CD4-positive, alpha-beta T cell treated with Interleukin-1 beta for 1 hour (primary cell): ENCODE measurements around the gene FCGR3B.
"Not testable (repeated sequence)": the region's sequence is repeated elsewhere in the genome, so short reads cannot be mapped to it uniquely, and the experiment has no call there.

Experiments used
- DNase-seq, 2 donors: peaks; one replicate each; pipeline ENCODE4 v3.0.0-alpha.2; 2020 to 2022

The FCGR3B gene

DNA sequence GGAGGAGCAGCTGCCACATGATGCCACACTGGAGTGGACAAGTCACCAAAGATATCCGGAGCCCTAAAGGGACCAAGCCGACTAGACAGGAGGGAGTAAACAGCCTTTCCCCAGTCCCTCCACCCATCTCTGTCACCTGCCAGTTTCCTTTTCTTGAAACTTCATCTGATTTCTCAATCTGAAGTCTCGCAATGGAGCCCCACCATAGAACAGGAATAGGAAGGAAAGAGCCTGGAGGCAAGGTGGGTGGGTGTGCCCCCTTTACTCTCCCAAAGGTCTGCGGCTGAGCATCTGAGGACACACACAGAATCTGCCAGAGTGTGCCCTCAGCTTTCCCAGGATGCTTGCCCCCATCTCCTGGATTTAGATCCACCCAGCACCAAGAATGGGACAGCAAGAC, at the start of gene FCGR3B:
TSS of gene FCGR3B (minus strand) at position 101 of the 400 bp plus-strand sequence. CDS start at position 19, 82 bp downstream.
- DNase-seq, result no peak

- DNase-seq, result no peak
These were observed 47.5 kb upstream of the FCGR3B start for GRCh38 chr1:161678500-161678899.

DNA sequence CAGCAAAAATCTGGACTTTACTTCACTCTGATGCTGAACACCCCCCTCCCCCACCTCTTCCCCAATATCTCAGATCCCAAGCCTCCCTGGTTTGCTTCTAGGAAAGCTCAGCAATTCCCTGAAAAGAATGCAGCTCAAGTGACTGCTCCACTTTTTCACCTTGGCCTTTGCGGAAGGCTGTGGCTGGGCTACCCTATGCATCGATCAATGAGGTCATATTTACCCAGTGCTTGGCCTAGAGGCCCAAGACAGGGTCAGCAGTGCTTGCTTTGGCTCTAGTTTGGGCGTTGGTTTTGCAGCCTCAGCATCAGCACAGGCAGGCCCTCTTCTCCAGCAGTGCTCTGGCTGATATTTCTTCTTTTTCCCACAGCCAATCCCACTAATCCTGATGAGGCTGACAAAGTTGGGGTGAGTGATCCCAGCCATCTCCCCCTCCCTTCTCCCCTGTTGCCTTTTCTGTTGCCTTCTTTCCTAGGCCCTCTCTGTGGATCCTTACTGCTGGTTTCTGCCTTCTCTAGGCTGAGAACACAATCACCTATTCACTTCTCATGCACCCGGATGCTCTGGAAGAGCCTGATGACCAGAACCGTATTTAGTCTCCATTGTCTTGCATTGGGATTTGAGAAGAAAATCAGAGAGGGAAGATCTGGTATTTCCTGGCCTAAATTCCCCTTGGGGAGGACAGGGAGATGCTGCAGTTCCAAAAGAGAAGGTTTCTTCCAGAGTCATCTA, 46.1 kb upstream of the FCGR3B start:
- no peak for DNase-seq

DNA sequence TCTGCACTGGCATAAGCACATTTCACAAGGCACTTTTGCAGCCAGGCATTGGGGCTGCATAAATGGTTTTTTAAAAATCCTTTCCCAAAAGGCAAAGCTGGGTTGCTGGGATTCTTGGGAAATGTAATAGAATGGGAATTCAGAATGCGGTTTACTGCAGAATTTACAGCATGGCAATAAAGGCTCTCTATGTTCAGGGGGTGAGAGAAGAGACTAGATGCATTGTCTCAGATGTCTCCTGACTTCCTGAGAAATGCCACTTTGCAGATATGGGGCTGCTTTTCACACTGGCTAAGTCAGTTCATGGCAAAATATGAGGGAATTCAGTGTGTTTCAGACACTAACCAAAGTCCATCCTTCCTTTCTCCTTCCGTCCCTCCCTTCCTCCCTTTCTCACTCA, 45.5 kb upstream of the FCGR3B start:
- no peak for DNase-seq

DNA sequence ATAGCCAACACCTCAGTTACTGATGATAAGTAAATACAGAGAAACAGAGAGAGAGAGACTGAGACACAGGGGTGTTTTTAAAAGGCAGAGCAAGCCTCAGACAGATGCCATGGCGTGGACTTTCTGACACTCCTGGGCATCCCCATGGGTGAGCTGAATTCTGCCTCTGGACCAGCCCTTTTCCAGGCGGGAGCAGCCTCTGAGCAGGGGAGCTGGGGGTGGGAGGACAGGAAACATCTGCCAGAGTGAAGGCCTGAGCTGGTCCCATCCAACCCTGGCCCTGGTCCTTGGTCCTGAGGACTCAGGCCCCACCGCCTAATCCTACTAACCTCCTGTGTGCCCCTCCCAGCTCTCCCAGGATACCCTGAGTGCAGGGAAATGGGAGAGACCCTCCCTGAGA, 43.9 kb upstream of the FCGR3B start:
- DNase-seq, result not testable (repeated sequence)

GRCh38 chr1:161674447-161674846, 43.5 kb upstream of the FCGR3B start:
- DNase-seq, result not testable (repeated sequence)

DNA sequence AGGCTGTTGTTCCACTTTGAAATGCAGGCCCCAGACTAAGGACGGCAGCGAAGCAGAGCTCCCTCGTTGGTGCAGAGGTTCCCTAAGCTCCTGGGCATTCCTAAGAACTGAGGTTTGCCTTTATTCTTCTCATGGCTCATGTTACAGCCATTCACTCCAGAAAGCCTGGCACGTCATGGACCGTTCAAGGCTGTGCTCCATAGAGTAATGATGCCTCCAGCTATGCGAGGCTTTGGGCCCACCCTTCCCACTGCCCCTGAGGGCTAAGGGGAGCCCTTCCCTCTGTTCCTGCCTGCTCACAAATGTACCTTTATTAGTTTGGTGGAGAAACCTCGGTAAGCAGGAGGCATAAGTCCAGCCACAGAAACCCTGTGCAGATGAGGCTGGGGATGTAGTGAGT, 42.5 kb upstream of the FCGR3B start:
- not testable (repeated sequence) for DNase-seq

GRCh38 chr1:161671045-161672020, 40.4 kb upstream of the FCGR3B start:
- DNase-seq, result not testable (repeated sequence)

DNA sequence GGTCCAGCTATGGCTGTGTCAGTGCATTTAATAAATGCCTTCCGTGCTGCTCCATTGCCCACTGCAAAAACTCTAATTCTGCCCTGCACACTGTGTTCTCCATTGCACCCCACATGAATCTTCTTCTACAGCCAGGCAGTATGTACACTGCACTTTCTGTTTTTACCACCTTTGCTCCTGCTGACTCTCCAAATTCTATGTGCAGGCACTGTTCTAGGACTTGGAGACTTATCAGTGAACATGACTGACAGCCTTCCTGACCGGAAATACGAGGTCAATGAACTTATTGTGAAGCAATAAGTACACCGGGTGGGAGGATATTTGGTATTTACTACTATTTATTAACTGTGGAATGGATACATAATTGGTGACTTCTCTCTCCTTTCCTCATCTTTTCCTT, 33.7 kb upstream of the FCGR3B start:
- DNase-seq, result not testable (repeated sequence)

GRCh38 chr1:161663569-161663968, 32.6 kb upstream of the FCGR3B start:
- DNase-seq, result not testable (repeated sequence)

DNA sequence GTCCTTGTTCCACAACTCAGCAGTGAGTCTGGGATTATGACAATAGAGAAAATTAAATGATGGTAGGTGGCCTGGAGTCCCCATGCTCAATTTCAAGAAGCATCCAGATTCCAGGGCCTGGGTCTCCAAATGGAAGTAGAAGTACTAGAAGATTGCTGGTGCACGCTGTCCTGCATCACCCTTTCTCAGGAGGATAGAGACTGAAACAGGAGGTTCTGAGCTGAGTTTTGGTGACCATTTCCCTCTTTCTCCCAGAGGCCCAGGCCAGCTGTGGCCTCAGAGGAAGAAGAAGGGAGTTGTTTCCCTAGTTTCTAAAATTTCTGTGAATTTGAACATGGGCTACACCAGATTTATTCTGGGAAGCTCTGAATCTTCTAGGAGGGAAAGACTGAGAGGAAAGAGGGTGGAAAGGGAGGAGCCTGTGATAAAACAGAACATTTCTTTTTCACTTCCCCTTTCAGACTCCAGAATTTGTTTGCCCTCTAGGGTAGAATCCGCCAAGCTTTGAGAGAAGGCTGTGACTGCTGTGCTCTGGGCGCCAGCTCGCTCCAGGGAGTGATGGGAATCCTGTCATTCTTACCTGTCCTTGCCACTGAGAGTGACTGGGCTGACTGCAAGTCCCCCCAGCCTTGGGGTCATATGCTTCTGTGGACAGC, 31.8 kb upstream of the FCGR3B start, which contains the start of gene FCGR2B:
TSS of gene FCGR2B (plus strand) at position 460 of the 656 bp plus-strand sequence. CDS start at position 559, 99 bp downstream.
- DNase-seq, result not testable (repeated sequence)

DNA sequence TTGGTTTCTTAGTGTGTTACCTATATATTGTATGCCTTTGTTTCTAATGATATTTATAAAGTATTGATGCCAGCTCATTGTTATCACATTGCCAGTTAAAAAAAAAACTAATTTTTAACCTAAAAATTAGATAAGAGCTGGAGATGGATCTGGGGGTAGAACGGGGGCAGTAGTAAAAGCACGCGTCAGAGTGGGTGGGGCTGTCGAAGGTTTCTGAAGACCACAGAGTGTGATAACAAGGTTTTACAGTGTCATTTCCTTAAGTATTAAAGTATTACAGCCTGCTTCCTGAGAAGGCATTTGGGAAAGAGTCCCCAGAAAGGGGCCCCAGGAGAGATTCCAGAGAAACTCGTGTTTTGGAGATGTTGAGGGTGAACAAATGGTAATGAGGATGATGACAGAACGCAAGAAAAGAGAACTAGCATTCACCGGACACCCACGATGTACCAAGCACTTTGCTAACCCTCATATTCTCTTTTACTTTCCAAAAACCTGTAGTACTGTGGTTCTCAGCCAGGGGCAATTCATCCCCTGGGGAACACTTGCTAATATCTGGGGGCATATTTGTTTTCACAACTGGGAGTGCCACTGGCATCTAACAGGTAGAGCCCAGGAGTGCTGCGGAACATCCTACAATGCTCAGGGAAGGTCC, 30.8 kb upstream of the FCGR3B start:
- not testable (repeated sequence) for DNase-seq

- DNase-seq, result not testable (repeated sequence)
These were observed 27.5 kb upstream of the FCGR3B start for GRCh38 chr1:161658524-161658923.

GRCh38 chr1:161653971-161654370, 23.0 kb upstream of the FCGR3B start:
- DNase-seq, result not testable (repeated sequence)

DNA sequence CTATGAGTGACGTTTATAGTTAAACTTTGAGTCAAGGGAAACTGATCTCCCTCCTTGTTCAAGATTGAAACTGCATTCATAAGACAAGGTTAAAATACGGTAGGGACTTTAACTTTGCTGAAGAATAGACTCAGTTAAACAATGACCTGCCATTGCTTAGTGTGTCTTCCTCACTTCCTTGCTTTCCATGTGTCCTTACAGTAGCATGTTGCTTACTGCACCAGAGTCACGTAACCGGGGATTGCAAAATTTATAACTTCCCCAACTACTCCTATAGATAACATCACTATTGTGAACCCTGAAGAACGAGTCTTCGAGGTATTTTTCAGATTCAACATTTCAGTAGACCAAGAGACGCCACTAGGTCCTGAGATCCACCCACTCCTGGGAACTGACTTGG, 22.6 kb upstream of the FCGR3B start:
- not testable (repeated sequence) for DNase-seq

DNA sequence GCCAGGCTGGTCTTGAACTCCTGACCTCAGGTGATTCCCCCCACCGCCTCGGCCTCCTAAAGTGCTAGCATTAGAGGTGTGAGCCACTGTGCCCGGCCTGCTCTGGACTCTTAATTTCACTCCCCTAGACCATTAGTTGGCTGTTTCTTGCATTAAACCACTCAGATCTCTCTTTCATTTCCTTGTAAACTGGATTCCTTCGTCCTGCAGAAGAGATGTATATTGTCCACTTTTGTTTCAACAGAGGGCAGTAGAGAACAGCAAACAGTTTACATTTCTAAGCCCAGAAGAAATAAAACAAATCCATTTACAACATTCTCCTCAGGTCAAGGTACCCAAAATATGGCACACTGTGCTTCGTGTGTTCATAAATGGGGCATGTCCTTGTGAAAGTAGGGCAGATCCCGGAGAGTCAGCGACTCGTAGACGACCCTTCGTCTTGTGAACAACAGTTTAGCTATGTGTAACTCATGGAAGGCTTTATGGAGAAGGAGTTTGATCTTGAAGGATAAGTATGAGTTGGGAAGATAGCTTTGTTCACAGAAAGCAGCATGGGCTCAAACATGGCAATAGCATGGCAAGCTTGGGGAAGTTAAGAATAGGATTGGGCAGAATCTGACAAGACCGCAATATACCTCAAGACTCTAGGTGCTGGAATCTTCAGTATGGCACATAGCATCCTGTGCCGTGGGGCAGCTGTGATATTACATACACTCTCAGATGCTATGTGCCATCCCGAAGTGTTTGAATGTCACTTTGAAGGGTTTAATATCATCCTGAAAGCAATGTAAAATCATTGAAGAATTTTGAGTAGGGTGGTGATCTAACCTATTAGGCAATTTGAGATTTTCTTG, 16.8 kb upstream of the FCGR3B start:
- DNase-seq, result peak in 1 of 2 donors; percentile 45

DNA sequence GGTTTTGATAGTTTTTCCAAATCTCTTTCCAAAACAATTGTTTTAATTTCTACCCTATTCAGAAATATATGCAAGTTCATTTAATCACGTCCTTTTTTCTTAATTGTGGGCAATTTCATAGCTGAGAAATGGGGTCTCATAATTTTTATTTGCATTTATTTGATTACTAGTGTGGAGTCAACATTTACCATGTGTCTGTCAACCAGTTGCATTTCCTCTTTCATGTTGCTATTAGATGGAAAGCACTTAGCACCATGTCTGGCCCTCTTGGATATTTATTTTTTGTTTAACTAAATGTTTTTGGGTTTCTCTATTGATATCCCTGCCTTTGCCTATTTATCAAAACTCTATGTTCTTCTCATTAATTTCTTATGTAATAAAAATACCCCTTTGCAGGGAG, 13.9 kb upstream of the FCGR3B start:
- DNase-seq, result not testable (repeated sequence)

- DNase-seq, result not testable (repeated sequence)
These were observed 12.7 kb upstream of the FCGR3B start for GRCh38 chr1:161643481-161644208.

DNA sequence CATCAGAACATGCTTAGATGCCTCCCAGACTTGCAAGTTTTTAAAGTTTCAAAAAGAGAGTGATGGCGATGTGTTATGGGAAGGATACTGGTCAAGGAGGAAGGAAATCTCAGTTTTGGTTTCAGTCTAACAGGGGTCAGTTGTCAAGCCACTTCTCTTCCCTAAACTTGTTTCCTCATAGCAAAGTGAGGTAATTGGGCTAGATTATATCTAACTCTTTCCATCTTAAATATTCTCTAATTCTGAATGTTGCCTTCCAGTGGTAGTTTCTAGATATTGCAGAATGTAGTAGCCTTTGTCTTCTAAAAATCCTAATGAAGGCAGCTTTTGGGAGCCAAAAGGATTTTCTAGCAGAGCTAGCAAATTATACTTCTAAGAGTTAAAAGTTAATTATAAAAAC, 11.7 kb upstream of the FCGR3B start:
- peak in 1 of 2 donors; percentile 35 for DNase-seq

DNA sequence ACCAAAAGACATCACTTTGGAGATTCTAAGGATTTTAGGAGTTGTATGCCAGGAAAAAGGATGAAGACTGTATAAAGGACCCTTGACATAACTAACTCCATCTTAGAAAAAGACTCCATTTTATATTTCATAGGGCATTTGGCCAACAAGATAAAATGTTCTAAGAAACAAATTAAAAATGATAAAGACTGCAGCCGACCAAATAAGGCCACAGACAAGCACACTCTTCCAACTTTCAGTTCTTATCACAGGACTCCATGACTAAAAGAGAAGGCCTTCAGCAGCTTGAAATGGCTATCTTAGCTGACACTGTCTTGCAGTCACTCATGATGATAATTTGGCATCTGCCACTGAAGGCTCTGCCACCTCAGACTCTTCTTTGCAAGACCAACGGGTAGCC, 8.2 kb upstream of the FCGR3B start:
- not testable (repeated sequence) for DNase-seq
